Caco-2 (cell line): Measurements from ENCODE around the gene ZNF407. TPM values are rescaled to one million over a fixed set of nuclear protein-coding genes. Genes with fewer than 3 reads are reported as not detected.

Source experiments
- BruUV-seq: library from RNA; stranded (reverse); fragments of 400-500 nt; replicated peaks from 2 replicates; lab custom pipeline; 2021; lab: Mats Ljungman, UMichigan
- CTCF ChIA-PET: fragments of 300-600 bp; sonication (Branson Sonifier 250); formaldehyde crosslinking; loops from one replicate; lab custom pipeline; 2022; ENCODE audit warnings: antibody characterized with exemption; lab: Charles Lee
- POLR2A ChIA-PET: fragments of 300-600 bp; sonication (Branson Sonifier 250); formaldehyde crosslinking; loops from one replicate; lab custom pipeline; 2022; ENCODE audit warnings: antibody characterized with exemption; lab: Charles Lee
- DNase-seq, 2 experiments: peaks; one replicate each; pipeline versions ENCODE4 v3.0.0 to v3.0.0-alpha.2; 2020 to 2022
- H3K27me3 ChIP-seq: replicated peaks from 2 replicates; pipeline ENCODE4 v1.6.0; 2011; ENCODE audit warnings: low read length; ENCODE audit not compliant: control insufficient read depth, insufficient read depth
- H3K36me3 ChIP-seq: 2 replicates; pipeline ENCODE4 v1.5.1; 2011; ENCODE audit warnings: low read length; ENCODE audit not compliant: control insufficient read depth, insufficient read depth
- H3K4me1 ChIP-seq: fragments of 250-450 bp; sonication (Bioruptor Pico); 2 replicates; pipeline ENCODE4 v1.5.1; 2020; ENCODE audit warnings: mild to moderate bottlenecking
- H3K4me3 ChIP-seq: 2 replicates; pipeline ENCODE4 v1.5.1; 2011; ENCODE audit warnings: low read depth, mild to moderate bottlenecking, control low read depth, low read length
- H3K9me3 ChIP-seq: fragments of 250-450 bp; sonication (Bioruptor Pico); 2 replicates; pipeline ENCODE4 v1.5.1; 2020; ENCODE audit warnings: mild to moderate bottlenecking, moderate library complexity
- H3K27ac Mint-ChIP-seq: one replicate; pipeline ENCODE4 v1.8.0; 2022; ENCODE audit warnings: mixed read lengths; ENCODE audit not compliant: unreplicated experiment
- H3K27me3 Mint-ChIP-seq: one replicate; pipeline ENCODE4 v1.8.0; 2022; ENCODE audit warnings: mixed read lengths; ENCODE audit not compliant: insufficient read depth, unreplicated experiment
- H3K36me3 Mint-ChIP-seq: one replicate; pipeline ENCODE4 v1.8.0; 2022; ENCODE audit warnings: mild to moderate bottlenecking, mixed read lengths; ENCODE audit not compliant: insufficient read depth, unreplicated experiment
- H3K4me1 Mint-ChIP-seq: one replicate; pipeline ENCODE4 v1.8.0; 2022; ENCODE audit warnings: low read depth, mixed read lengths; ENCODE audit not compliant: unreplicated experiment
- H3K4me3 Mint-ChIP-seq: one replicate; pipeline ENCODE4 v1.8.0; 2022; ENCODE audit warnings: mild to moderate bottlenecking, moderate library complexity, mixed read lengths; ENCODE audit not compliant: unreplicated experiment
- H3K9me3 Mint-ChIP-seq: one replicate; pipeline ENCODE4 v1.8.0; 2022; ENCODE audit warnings: mixed read lengths; ENCODE audit not compliant: unreplicated experiment
- CTCF ChIP-seq, 2 experiments: fragments of 200-600 bp in 1 of 2; IDR thresholded peaks; 1 replicate in 1 of 2; 2 replicates in 1 of 2; pipeline versions ENCODE4 v1.5.1 to v1.8.0; 2011 to 2022; ENCODE audit warnings: antibody characterized with exemption in 1 of 2, control low read depth in 1 of 2, inconsistent platforms in 1 of 2, low read depth in 1 of 2, low read length in 1 of 2, mild to moderate bottlenecking in 1 of 2, moderate library complexity in 1 of 2; ENCODE audit not compliant: insufficient read depth in 1 of 2, severe bottlenecking in 1 of 2, unreplicated experiment in 1 of 2
- intact Hi-C: fragments of 100-400 bp; cut with micrococcal nuclease; formaldehyde crosslinking; loops from one replicate; pipeline ENCODE4 v1.10.0; 2022; ENCODE audit not compliant: unreplicated experiment
- total RNA-seq: library from RNA; stranded (reverse); gene quantifications from 2 replicates; pipeline ENCODE4 v1.2.3, GENCODE V29; 2022

The ZNF407 gene
- total RNA-seq, 1 experiment from 2014 or later, result 4.7 TPM

- Mint-ChIP-seq H3K27ac (no peak overlapping the region), H3K4me3 (no peak overlapping the region), H3K9me3 (no peaks in the 10 kb centered on the region), H3K36me3 (no peaks in the 10 kb centered on the region), H3K4me1 (no peaks in the 10 kb centered on the region), H3K27me3 (no peaks in the 10 kb centered on the region)
- CTCF ChIA-PET, result no interaction called here
- no peak overlapping the region for H3K4me3 ChIP-seq
- H3K36me3 ChIP-seq, result no peaks in the 10 kb centered on the region
- intact Hi-C loops, result no loop called here
- DNase-seq, result no peak
- POLR2A ChIA-PET, result no interaction called here
- H3K4me1 ChIP-seq, result no peaks in the 10 kb centered on the region
- no TSS peak for BruUV-seq
- no peaks in the 10 kb centered on the region for H3K27me3 ChIP-seq
- no peak for TF ChIP-seq CTCF (IDR thresholded peaks at IDR 0.05; ENCODE audit: insufficient read depth in 1 of 2, low read depth in 1 of 2, low read length in 1 of 2, severe bottlenecking in 1 of 2, unreplicated experiment in 1 of 2)
- no peaks in the 10 kb centered on the region for H3K9me3 ChIP-seq
Measured at GRCh38 chr18:74556126-74556525, 41.5 kb upstream of the ZNF407 start.

GRCh38 chr18:74558096-74558495 lies 39.6 kb upstream of the ZNF407 start:
- Mint-ChIP-seq H3K36me3 (no peaks in the 10 kb centered on the region), H3K27ac (no peak overlapping the region), H3K4me1 (peaks cover 9% of the 10 kb centered on the region), H3K27me3 (no peaks in the 10 kb centered on the region), H3K9me3 (no peaks in the 10 kb centered on the region), H3K4me3 (no peak overlapping the region)
- H3K36me3 ChIP-seq, result no peaks in the 10 kb centered on the region
- no peaks in the 10 kb centered on the region for H3K27me3 ChIP-seq
- H3K9me3 ChIP-seq, result no peaks in the 10 kb centered on the region
- no peak overlapping the region for H3K4me3 ChIP-seq
- intact Hi-C loops, result no loop called here
- ChIA-PET POLR2A (no interaction called here), CTCF (no interaction called here)
- BruUV-seq, result no TSS peak
- DNase-seq, result no peak
- 0 out of 2 replicates have a peak, but pooled peaks cover 9% of the 10 kb centered on the region for H3K4me1 ChIP-seq
- no peak for TF ChIP-seq CTCF (IDR thresholded peaks at IDR 0.05; ENCODE audit: insufficient read depth in 1 of 2, low read depth in 1 of 2, low read length in 1 of 2, severe bottlenecking in 1 of 2, unreplicated experiment in 1 of 2)

- Histone ChIP-seq H3K36me3 (no peaks in the 10 kb centered on the region), H3K4me1 (0 out of 2 replicates have a peak, but pooled peaks cover 9% of the 10 kb centered on the region), H3K27me3 (no peaks in the 10 kb centered on the region), H3K9me3 (no peaks in the 10 kb centered on the region), H3K4me3 (no peak overlapping the region)
- TF ChIP-seq CTCF (IDR thresholded peaks at IDR 0.05; ENCODE audit: insufficient read depth in 1 of 2, low read depth in 1 of 2, low read length in 1 of 2, severe bottlenecking in 1 of 2, unreplicated experiment in 1 of 2), result no peak
- no peaks in the 10 kb centered on the region for H3K36me3 Mint-ChIP-seq
- no TSS peak for BruUV-seq
- POLR2A ChIA-PET, result no interaction called here
- CTCF ChIA-PET, result no interaction called here
- H3K27ac Mint-ChIP-seq, result no peak overlapping the region
- H3K9me3 Mint-ChIP-seq, result no peaks in the 10 kb centered on the region
- H3K4me3 Mint-ChIP-seq, result no peak overlapping the region
- H3K27me3 Mint-ChIP-seq, result no peaks in the 10 kb centered on the region
- H3K4me1 Mint-ChIP-seq, result peaks cover 9% of the 10 kb centered on the region
- DNase-seq, result peak in 1 of 2 experiments; percentile 36
- intact Hi-C loops, result no loop called here
Measured at GRCh38 chr18:74562131-74562730, 35.4 kb upstream of the ZNF407 start.
